GM12878 (cell line): ENCODE results near the gene PLEKHG1. TPM values are rescaled to one million over a fixed set of nuclear protein-coding genes. Genes with fewer than 3 reads are reported as not detected.

Source experiments
- ATAC-seq: fragments of 200-7000 bp; cut with Tn5 transposase; 3 replicates; pipeline ENCODE4 v1.9.1; 2020; ENCODE audit warnings: mild to moderate bottlenecking, moderate library complexity
- BruUV-seq: library from RNA; stranded (reverse); fragments of 400-500 nt; replicated peaks from 2 replicates; lab custom pipeline; 2021; lab: Mats Ljungman, UMichigan
- CTCF ChIA-PET: fragments of 300-600 bp; sonication (Branson Sonifier 250); formaldehyde crosslinking; extraction: SDS; loops from one replicate; lab custom pipeline; 2021; ENCODE audit warnings: inconsistent platforms; lab: Yijun Ruan, JAX
- POLR2A ChIA-PET: fragments of 350-600 bp; formaldehyde crosslinking; extraction: SDS; loops from one replicate; lab custom pipeline; 2021; ENCODE audit warnings: inconsistent platforms; lab: Charles Lee
- RAD21 ChIA-PET: fragments of 300-600 bp; sonication (Branson Sonifier 250); formaldehyde crosslinking; loops from one replicate; lab custom pipeline; 2023; ENCODE audit warnings: antibody characterized with exemption; ENCODE audit not compliant: unreplicated experiment; lab: Charles Lee
- SMC1A ChIA-PET: fragments of 300-600 bp; sonication (Branson Sonifier 250); formaldehyde crosslinking; loops from one replicate; lab custom pipeline; 2023; ENCODE audit not compliant: unreplicated experiment, uncharacterized antibody; lab: Charles Lee
- DNase-seq: peaks from one replicate; pipeline ENCODE4 v3.0.0-alpha.2; 2011; ENCODE audit warnings: low read depth, low spot score
- FAIRE-seq: peaks from 3 replicates; lab custom pipeline; 2011; peaks lifted over from hg19 to GRCh38; lab: Jason Lieb, UNC
- H2AFZ ChIP-seq: 2 replicates; pipeline ENCODE4 v1.6.0; 2011; ENCODE audit warnings: low read depth, low read length, control low read depth; ENCODE audit not compliant: control insufficient read depth
- H3K27ac ChIP-seq: 2 replicates; pipeline ENCODE4 v1.5.1; 2011; ENCODE audit warnings: control low read depth; ENCODE audit not compliant: control insufficient read depth, insufficient read depth
- H3K27me3 ChIP-seq, 2 experiments: replicated peaks in 1 of 2; 2 replicates each; pipeline versions ENCODE4 v1.6.0 to v1.6.1; 2011; ENCODE audit warnings: low read length in 1 of 2; ENCODE audit not compliant: control insufficient read depth in 2 of 2, insufficient read depth in 2 of 2
- H3K36me3 ChIP-seq, 2 experiments: 2 replicates each; pipeline ENCODE4 v1.5.1; 2011; ENCODE audit warnings: low read length in 1 of 2; ENCODE audit not compliant: control insufficient read depth in 2 of 2, insufficient read depth in 2 of 2
- H3K4me1 ChIP-seq: 2 replicates; pipeline ENCODE4 v1.6.1; 2011; ENCODE audit warnings: mild to moderate bottlenecking, low read length, moderate library complexity, mixed read lengths; ENCODE audit not compliant: control insufficient read depth, insufficient read depth
- H3K4me2 ChIP-seq: 2 replicates; pipeline ENCODE4 v1.6.0; 2011; ENCODE audit warnings: control low read depth; ENCODE audit not compliant: control insufficient read depth, insufficient read depth
- H3K4me3 ChIP-seq: fragments of 200-600 bp; sonication (generic); 2 replicates; pipeline ENCODE4 v1.5.1; 2016
- H3K79me2 ChIP-seq: 2 replicates; pipeline ENCODE4 v1.6.0; 2011; ENCODE audit warnings: low read length; ENCODE audit not compliant: control insufficient read depth, insufficient read depth
- H3K9ac ChIP-seq: 2 replicates; pipeline ENCODE4 v1.8.0; 2011; ENCODE audit warnings: low read length, control low read depth, mixed read lengths; ENCODE audit not compliant: control insufficient read depth, insufficient read depth
- H3K9me3 ChIP-seq: replicated peaks from 3 replicates; pipeline ENCODE4 v1.5.1; 2011; ENCODE audit warnings: mild to moderate bottlenecking, low read length; ENCODE audit not compliant: control insufficient read depth, insufficient read depth
- H4K20me1 ChIP-seq: 2 replicates; pipeline ENCODE4 v1.6.0; 2011; ENCODE audit not compliant: control insufficient read depth, insufficient read depth
- BCL3 ChIP-seq: IDR thresholded peaks from 2 replicates; pipeline ENCODE4 v1.6.1; 2011; ENCODE audit warnings: borderline replicate concordance, low read depth, mild to moderate bottlenecking, moderate library complexity, low read length; ENCODE audit not compliant: insufficient read depth, poor library complexity, severe bottlenecking
- CBX3 ChIP-seq: fragments of 200-600 bp; sonication (generic); IDR thresholded peaks from 2 replicates; pipeline ENCODE4 v1.6.1; 2016; ENCODE audit warnings: low read depth, borderline replicate concordance
- CEBPB ChIP-seq, 2 experiments: fragments of 150-350 bp in 1 of 2; IDR thresholded peaks; 2 replicates each; pipeline ENCODE4 v1.6.1; 2012 to 2014; ENCODE audit warnings: low read depth in 2 of 2, low read length in 2 of 2, borderline replicate concordance in 1 of 2, inconsistent platforms in 1 of 2
- POU2F2 ChIP-seq: IDR thresholded peaks from 3 replicates; pipeline ENCODE4 v1.6.1; 2011; ENCODE audit warnings: low read depth, mild to moderate bottlenecking, low read length, borderline replicate concordance
- RCOR1 ChIP-seq: conservative IDR thresholded peaks from 2 replicates; pipeline ENCODE4 v1.6.1; 2012; ENCODE audit warnings: low read depth, low read length, improper control_type of control experiment
- WGBS: methylation state at CpG from one replicate; pipeline ENCODE4 v1.1.6; 2016; ENCODE audit warnings: low lambda C conversion rate; ENCODE audit not compliant: insufficient replicate concordance, insufficient coverage; ENCODE audit errors: missing lambda C conversion rate; 5-methylcytosine and 5-hydroxymethylcytosine counted together
- in situ Hi-C: fragments of 300-500 bp; cut with MboI; formaldehyde crosslinking; loops from 9 replicates; pipeline ENCODE4 v1.14.3; 2018; ENCODE audit warnings: mixed read lengths
- intact Hi-C: fragments of 100-400 bp; cut with micrococcal nuclease; formaldehyde crosslinking; loops from one replicate; pipeline ENCODE4 v1.14.2; 2022; ENCODE audit not compliant: unreplicated experiment
- polyA plus RNA-seq, 11 experiments: library from polyadenylated mRNA; depleted of rRNA in 4 of 11; unstranded in 6 of 11; stranded (reverse) in 5 of 11; fragments of >200 nt; fragmentation: Nextera tagmentation in 4 of 11; fragmentation: Illumina TruSeq in 1 of 11; extraction: Ambion mirVana in 4 of 11; extraction: Trizol in 1 of 11; gene quantifications; 1 replicate in 1 of 11; 2 replicates in 10 of 11; pipeline versions ENCODE4 v1.2.1 to v1.2.3, GENCODE V29; 2011 to 2016; ENCODE audit warnings: inconsistent platforms in 2 of 11, missing spikeins in 2 of 11, low read depth in 1 of 11
- total RNA-seq, 4 experiments: library from RNA; depleted of rRNA in 3 of 4; stranded (reverse); fragments of >200 nt in 3 of 4; fragmentation: Illumina TruSeq in 1 of 4; extraction: Trizol in 1 of 4; gene quantifications; 2 replicates each; pipeline versions ENCODE4 v1.2.1 to v1.2.3, GENCODE V29; 2013 to 2021
- TF ChIP-seq, protein P1 (sequence below): fragments of 450-650 bp; IDR thresholded peaks from 2 replicates; pipeline ENCODE4 v1.6.1; 2016; ENCODE audit warnings: mild to moderate bottlenecking, moderate library complexity, borderline replicate concordance

PLEKHG1 gene
- total and polyA plus RNA-seq, 10 of the 15 experiments (the other 5 are each of a cell fraction or from before 2014, with no cell fraction given): 0.77 to 17.2 (median 4.9) TPM

DNA sequence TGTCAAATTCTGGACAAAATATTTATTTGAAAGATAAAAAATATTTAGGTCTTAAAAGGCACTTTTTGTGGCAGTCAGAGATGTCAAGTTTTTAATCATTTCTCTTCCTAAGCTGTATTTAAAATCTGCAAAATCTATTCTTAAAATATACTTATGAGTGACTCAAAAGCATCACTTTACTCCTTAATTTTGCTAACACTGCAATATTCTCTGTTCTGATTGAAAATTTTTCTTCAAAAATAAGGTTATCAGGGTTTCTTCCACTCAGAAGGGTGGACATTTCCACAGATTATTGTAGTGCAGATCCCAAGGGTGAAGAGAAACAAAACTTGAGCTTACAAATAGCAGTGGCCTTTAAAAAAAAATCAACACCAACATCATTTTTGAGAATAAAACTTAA is 27.5 kb downstream of the PLEKHG1 start (continued):
- no peak for TF ChIP-seq BCL3

GRCh38 chr6:150627585-150628025 is 27.9 kb downstream of the PLEKHG1 start:
- in situ Hi-C loops (no loop called here), intact Hi-C loops (no loop called here)
- Histone ChIP-seq H3K27me3 (no peaks in the 10 kb centered on the region; a peak in 1 of 4 replicates), H3K4me1 (peaks cover 26% of the 10 kb centered on the region), H3K4me2 (no peak overlapping the region), H3K4me3 (no peak overlapping the region), H3K9me3 (no peaks in the 10 kb centered on the region), H3K79me2 (no peaks in the 10 kb centered on the region), H2AFZ (no peak overlapping the region), H3K36me3 (no peaks in the 10 kb centered on the region), H4K20me1 (no peaks in the 10 kb centered on the region), H3K27ac (no peak overlapping the region), H3K9ac (no peak overlapping the region)
- TF ChIP-seq RCOR1: no peak
- ChIA-PET POLR2A (no interaction called here), RAD21 (no interaction called here), SMC1A (no interaction called here), CTCF (no interaction called here)
- ATAC-seq (no peak), DNase-seq (no peak), FAIRE-seq (no peak)
- WGBS: 46% methylated on average over 5 of the region's 5 CpGs
- BruUV-seq: no TSS peak

GRCh38 chr6:150628908-150629307 is 29.2 kb downstream of the PLEKHG1 start:
- no TSS peak for BruUV-seq
- H3K9ac ChIP-seq: no peak overlapping the region
- H3K4me3 ChIP-seq: no peak overlapping the region
- intact Hi-C loops: no loop called here
- H3K4me2 ChIP-seq: no peak overlapping the region
- FAIRE-seq (peak; percentile 44), ATAC-seq (no peak), DNase-seq (no peak)
- ChIA-PET RAD21 (no interaction called here), POLR2A (no interaction called here), SMC1A (no interaction called here), CTCF (no interaction called here)
- H3K36me3 ChIP-seq: no peaks in the 10 kb centered on the region
- peaks cover 21% of the 10 kb centered on the region for H3K4me1 ChIP-seq
- in situ Hi-C loops: no loop called here
- H3K27me3 ChIP-seq: no peaks in the 10 kb centered on the region; a peak in 1 of 4 replicates
- H2AFZ ChIP-seq: no peak overlapping the region
- no peak overlapping the region for H3K27ac ChIP-seq
- peaks cover 5% of the 10 kb centered on the region for H3K79me2 ChIP-seq
- no peaks in the 10 kb centered on the region for H4K20me1 ChIP-seq
- WGBS: 78% methylated on average over 6 of the region's 6 CpGs
- H3K9me3 ChIP-seq: no peaks in the 10 kb centered on the region
- TF ChIP-seq CEBPB (IDR thresholded peaks at IDR 0.05; ENCODE audit: borderline replicate concordance in 1 of 2, low read depth in 2 of 2, low read length in 2 of 2): no peak
- TF ChIP-seq, protein P1, sequence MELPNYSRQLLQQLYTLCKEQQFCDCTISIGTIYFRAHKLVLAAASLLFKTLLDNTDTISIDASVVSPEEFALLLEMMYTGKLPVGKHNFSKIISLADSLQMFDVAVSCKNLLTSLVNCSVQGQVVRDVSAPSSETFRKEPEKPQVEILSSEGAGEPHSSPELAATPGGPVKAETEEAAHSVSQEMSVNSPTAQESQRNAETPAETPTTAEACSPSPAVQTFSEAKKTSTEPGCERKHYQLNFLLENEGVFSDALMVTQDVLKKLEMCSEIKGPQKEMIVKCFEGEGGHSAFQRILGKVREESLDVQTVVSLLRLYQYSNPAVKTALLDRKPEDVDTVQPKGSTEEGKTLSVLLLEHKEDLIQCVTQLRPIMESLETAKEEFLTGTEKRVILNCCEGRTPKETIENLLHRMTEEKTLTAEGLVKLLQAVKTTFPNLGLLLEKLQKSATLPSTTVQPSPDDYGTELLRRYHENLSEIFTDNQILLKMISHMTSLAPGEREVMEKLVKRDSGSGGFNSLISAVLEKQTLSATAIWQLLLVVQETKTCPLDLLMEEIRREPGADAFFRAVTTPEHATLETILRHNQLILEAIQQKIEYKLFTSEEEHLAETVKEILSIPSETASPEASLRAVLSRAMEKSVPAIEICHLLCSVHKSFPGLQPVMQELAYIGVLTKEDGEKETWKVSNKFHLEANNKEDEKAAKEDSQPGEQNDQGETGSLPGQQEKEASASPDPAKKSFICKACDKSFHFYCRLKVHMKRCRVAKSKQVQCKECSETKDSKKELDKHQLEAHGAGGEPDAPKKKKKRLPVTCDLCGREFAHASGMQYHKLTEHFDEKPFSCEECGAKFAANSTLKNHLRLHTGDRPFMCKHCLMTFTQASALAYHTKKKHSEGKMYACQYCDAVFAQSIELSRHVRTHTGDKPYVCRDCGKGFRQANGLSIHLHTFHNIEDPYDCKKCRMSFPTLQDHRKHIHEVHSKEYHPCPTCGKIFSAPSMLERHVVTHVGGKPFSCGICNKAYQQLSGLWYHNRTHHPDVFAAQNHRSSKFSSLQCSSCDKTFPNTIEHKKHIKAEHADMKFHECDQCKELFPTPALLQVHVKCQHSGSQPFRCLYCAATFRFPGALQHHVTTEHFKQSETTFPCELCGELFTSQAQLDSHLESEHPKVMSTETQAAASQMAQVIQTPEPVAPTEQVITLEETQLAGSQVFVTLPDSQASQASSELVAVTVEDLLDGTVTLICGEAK: no peak
- no peak for TF ChIP-seq POU2F2
- TF ChIP-seq CBX3: no peak
